Measurements from ENCODE around the gene CPEB4.

Gene CPEB4

DNA sequence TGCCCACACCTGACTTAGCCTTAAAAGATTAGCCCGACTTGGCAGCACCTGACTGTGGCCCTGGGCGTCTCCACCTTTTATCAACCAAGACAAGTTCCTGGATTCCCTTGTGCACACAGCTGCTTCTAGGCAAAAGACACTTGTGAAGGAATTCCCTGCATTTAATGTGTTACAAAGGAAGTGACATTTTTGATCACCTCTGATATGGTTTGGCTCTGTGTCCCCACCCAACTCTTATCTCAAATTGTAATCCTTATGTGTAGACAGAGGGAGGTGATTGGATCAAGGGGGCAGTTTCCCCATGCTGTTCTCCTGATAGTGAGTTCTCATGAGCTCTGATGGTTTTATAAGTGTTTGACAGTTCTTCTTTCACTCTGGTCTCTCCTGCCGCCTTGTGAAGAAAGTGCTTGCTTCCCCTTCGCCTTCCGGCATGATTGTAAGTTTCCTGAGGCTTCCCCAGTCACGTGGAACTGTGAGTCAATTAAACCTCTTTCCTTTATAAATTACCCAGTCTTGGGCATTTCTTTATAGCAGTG is 2.6 kb upstream of the CPEB4 start:
- peak; percentile 82 for DNase-seq

DNA sequence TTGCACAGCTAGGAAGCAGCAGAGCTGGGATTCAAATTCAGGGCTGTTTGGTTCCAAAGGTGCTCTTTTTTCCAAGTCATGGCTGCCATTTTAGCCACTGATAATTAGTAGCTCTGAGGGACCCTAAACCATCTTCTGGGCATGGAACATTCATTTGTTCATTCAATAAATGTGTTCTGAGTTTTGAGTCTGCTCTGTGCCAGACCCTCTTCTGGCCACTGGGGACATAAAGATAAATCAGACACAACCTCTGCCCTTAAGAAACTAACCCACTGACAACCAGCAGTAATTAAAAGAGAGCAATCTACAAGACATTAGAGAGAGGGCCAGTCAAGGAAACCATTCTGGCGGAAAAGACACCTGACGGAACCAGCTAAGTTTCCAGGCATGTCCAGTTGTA is 2.0 kb upstream of the CPEB4 start:
- DNase-seq, result no peak

DNA sequence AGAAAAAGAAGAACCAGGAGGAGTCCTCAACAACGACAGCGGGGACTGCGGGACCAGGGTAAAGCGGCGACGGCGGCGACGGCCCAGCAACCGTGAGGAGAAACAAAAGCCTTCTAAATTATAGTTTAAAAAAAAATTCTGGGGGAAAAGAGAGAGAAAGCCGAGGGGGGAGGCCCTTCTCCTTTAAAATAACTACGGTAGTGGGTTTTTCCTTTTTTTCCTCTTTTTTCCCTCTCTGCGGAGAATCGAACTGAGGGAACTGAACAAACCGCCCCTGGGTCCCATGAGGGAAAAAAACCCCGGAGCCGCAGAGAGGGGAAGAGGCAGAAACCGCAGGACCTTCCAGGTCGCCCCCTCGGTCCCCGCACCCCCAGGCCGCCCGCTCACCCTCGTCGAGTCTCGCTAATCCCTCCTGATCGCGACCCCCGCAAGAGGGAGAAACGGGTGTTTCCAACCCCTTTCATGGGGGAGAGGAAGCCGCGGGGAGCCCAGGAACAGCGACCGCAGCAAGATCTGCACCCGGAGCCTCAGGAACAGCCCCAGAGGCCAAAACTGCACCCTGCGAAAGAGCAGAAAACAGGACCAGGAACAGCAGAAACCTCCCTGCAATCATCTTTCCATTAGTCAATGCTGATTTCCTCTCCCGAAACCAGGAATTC is 453 bp downstream of the CPEB4 start:
- DNase-seq, result peak; percentile 43

DNA sequence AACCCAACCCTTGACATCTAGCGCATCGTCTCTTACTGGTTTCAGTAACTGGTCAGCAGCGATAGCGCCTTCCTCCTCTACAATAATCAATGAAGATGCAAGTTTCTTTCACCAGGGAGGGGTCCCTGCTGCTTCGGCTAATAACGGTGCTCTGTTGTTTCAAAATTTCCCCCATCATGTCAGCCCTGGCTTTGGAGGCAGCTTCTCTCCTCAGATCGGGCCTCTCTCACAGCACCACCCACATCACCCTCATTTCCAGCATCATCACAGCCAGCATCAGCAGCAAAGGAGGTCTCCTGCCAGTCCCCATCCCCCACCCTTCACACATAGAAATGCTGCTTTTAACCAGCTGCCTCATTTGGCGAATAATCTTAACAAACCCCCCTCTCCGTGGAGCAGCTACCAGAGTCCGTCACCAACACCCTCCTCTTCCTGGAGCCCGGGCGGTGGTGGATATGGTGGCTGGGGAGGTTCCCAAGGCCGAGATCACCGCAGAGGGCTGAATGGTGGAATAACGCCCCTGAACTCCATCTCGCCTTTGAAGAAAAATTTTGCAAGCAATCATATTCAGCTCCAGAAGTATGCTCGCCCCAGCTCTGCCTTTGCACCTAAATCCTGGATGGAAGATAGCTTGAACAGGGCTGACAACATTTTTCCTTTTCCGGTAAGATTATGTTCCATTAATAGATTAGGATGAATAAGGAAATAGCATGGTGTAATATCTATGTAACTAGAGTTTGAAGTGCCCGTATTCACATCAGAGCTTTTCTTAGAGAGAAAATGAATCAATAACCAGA is 2.2 kb downstream of the CPEB4 start:
- DNase-seq, result no peak

DNA sequence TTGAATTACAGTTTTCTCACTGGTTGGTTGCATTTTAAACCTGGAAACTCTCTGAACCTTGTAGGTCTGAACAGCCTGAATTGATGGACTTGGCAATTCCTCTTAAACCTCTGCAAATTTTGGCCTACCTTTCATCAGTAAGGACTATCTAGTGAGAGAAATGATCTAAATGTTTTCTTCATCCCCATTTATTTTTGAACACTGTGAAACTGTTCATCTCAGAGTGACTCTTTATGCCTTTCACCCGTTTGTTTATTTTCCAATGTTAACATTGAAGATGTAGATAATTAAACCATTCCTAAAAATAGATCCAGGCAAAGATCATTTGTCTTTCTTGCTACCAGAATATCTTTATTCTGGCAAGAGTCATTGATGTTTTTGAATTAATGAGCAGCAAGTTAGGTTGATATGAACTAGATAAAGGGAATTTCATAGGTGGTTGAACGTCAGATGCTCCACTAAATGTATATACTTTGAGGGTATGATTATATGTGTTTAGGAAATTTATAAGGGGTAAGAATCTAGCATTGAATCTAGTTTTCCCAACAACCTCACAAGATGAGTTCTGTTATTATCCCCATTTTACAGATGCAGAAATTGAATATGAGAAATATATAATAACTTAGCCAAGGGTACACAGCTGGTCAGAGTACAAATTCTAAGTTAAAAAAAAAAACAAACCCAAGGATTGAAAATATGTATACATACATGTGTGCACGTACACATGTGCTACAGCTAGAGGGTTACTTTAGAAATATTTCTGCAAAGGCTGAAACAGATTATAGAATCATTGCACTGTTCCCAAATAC is 3.4 kb downstream of the CPEB4 start:
- no peak for DNase-seq

DNA sequence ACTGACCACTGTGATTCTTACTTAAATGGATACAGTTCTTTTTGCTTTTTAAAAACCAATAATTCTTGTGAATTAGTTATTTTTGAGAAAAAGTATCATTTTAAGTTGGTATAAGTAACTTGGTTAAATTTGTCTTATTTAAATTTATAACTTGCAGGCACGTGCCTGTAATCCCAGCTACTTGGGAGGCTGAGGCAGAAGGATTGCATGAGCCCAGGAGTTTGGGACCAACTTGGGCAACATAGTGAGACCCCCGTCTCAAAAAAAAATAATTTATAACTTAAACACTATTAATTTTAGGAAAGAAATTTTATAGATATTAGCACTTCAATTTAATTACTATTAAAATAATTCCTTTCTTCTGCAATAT is 5.0 kb downstream of the CPEB4 start:
- no peak for DNase-seq

DNA sequence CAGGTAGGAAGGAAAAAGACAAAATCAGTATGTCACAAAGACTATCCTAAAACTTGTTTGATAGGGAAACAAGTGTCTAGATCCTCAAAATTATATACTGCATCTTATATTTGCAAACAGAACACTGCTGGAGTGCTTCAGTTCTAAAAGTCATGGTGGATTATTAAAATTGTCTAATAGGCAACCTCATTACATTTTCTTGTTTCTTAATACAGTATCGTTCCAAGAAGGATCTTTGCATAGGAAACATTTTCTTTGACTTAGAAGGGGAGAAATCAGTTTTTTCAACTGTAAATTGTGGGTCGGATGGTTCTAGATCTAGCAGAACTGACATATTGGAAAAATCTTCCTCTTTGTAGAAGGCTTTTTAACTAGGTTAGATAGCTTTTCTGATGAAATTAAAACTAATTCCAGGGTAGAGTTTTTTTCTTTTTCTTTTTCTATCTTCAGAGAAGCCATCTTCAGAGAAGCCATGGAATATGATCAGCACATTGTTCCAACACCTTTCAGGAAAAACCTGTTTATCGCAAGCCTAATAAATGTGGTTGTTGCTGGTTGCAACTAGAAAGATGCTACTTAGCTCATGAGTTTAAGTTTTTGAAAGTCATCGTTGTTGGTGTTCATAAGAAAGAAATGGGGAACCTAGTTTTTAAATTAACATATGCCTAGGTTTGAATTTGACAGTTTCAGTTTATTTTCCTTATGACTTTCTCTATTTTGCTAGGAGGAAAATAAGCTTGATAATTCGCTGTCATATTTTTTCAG is 7.4 kb downstream of the CPEB4 start:
- peak; percentile 28 for DNase-seq

DNA sequence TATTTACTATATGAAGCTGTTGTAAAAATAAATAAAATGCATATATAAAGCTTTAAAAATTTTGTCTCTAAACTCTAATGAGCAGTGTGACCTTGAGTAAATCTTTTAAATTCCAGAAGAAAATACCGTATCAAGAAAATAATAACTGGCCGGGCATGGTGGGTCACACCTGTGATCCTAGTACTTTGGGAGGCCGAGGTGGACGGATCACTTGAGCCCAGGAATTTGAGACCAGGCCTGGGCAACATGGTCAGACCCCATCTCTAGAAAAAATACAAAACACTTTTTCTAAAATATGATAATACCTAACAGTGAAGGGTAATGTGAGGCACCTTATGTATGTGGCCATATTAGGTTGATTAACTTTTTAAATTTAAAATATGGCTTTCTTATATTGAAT is 8.5 kb downstream of the CPEB4 start:
- no peak for DNase-seq

DNA sequence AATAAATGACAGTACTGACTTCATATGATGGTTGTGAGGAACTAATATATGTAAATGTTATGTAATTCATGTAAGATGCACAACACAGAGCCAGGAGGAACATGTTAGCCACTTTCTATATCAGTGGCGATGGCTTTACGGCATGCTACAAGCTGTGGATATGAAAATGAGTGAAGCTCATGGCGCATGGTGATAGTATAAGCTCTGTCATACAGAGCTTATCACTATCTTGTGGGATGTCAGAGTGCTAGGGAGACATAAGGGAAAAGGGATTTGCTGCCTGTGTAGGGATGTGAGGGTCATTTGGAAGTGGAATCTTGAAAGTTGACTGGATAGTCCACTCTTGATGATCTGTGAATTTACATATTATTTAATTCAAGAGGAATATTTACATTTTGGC is 13.6 kb downstream of the CPEB4 start:
- no peak for DNase-seq

DNA sequence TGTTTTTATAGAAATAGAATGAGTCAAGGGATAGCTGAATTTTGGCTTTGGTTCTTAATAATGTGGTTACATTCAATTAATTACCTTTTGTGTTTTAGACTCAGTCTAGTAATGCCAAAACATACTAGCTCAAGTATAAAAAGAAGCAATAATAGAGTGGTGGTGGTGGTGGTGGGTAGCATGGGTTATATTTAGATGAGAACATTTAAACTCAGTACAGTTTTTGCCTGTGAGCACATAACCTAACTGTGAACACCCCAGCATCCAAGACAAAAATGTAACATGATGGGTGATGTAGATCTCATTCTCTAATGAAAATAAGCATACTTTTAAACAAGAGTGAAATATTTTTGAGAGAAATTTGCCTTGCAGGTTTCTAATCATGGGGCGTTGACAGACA is 14.2 kb downstream of the CPEB4 start:
- DNase-seq, result no peak

DNA sequence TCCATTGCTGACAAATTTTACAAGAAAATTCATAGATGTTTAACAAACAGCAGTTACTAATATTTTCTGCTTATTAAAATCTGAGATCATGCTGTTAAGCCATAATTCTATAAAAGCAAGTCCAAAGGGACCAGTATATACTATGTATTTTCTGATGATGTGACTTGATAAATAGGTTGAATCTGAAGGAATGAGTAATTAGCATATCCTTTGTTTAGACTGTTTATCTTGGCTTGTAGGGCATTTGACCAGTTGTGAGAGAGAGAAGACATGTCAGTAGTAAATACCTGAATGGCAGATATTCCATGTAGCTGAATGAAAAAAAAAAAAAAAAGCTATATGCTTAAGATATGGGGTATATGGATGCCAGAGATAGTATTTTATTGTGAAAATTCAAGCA is 14.6 kb downstream of the CPEB4 start:
- no peak for DNase-seq

DNA sequence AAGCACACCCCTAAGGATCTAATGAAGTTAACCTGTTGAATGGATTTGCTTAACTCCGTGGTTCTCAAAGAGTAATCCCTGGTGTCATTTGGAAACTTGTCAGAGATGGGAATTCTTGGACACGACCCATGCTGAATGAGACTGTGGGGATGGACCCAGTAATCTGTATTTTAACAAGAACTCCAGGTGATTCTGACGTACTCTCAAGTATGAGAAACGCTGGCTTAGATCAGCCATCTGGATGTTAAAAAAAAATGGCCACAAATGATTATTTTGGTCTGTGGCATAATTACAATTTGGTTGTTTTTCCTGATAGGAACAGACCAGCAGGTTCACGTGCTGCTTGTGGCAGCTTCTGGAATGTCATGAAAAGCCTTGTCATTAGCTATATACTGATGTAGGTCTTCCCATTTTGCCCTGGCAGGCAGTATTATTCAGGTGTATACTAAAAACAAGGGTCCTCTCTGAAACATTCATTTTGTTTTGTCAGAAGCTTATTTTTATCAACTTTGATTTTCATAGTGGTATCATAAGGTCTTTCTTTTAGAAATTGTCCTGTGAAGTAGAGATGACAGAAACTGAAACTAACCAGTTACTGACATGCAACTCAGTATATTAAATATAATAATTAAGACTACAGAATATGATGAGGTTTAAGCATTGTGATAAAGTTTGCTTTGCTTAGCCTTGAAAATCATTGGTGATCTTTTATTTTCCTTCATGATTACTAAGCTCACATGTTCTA is 15.4 kb downstream of the CPEB4 start:
- DNase-seq, result no peak

DNA sequence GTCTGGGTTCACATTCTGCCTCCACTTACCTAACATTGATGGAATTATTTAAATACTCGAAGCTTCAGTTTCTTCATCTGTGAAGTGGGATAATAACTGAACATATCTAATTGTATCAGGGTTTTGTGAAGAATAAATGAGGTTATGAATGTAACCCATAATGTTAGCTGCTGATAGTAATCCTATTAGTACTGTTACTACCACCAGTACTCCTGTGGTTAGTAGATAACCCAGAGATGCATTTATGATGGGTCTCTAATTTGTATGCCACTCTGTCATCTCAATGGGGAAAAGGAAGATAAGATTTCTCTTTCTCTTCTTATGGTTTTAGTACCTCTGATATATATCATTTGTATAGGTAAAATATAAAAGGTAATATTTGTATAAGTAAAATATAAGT is 16.0 kb downstream of the CPEB4 start:
- no peak for DNase-seq

DNA sequence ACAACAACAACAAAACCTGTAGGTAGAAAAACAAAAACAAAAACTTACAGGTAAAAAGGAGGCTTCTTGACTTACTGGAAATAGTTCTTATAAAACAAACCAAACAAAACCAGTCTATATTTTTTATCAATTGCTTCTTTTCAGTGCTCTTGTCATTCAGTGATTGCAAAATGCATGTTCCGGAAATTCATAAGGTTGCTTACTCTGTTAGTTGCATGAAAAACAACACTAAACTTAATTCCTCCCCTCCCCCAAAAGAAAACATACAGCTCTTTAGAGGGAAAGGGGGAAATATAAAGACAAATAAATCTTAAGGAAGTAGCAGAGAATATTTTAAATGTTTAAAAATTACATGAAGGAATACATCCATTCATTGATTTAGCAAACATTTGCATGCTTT is 19.1 kb downstream of the CPEB4 start:
- no peak for DNase-seq

DNA sequence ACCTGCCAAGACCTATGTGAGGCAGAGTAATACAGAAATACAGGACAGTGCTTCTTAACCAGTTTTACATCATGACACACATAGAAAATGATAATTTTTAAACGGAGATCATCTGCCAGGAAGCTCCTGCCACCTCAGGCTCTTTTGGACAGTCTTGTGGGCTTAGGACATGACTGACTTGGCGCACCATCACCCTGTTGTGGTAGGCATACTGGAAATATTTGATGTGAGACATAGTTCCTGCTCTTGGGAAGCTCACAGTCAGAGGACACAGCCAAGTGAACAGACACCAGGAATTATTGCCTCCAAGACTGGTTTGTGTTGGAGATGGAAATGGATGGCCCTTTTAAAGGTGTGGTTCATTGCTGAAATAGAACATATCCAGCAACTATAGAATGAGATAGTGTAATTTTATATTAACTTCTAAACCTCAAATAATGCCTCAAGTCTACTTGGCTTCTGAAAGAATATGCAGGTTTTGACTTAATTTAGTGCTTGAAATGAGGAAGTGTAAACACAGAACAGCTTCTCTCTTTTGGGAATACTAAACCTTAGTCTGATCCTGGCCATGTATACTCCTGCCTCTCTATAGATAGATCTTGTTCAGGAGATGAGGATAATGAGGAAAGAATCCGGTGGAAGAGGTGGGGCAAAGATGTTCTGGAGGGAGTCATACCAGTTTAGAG is 19.7 kb downstream of the CPEB4 start:
- DNase-seq, result no peak

DNA sequence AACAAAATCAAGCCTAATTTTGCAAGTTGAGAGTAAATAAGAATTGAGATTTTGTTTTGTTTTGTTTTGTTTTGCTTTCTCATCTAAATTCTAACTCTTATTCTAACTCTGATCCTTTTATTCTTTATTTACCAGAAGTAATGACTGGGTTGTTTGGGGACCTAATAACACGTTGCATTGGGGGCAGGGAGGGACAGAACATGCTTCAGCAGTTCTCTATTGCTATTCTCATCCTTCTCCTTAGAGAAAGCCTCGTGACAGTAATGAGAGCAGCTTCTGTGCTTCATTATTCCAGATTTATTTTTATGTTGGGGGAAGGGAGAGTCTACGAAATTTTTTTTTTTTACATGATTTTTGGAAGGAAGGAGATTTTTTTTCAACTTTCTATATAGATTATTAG is 21.1 kb downstream of the CPEB4 start:
- no peak for DNase-seq

DNA sequence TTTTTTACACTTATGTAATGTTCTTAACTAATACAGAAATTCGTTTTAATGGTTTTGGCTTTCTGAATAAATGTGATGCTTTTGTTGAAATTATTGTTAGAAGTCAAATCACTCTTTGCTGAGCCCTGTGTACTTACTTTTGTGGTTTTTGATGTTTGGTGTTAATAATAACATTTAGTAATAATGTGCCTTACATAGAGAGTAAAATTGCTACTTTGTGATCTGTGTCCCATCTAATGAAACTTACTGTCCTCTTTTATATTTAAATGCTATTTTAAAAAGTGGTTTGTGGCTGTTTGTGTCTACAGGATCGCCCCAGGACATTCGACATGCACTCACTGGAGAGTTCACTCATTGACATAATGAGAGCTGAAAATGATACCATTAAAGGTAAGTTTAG is 22.1 kb downstream of the CPEB4 start:
- DNase-seq, result no peak

DNA sequence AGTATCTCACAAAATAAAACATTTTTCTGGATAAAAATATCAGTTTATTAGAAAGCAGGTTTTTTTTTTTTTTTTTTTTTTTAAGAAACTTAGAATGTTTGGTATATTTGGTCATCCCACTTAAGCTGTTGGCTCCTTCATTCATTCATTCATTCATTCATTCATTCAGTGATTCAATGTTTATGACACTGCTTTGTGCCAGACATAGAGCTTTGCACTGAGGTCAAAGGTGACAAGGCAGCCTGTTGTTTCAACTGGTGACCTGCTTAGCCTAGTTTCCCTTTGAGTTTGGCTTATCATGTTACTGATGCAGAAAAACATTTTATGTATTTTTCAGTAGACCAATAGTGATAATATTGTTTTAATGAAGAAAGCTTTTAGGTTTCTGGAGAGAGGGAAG is 23.5 kb downstream of the CPEB4 start:
- no peak for DNase-seq

DNA sequence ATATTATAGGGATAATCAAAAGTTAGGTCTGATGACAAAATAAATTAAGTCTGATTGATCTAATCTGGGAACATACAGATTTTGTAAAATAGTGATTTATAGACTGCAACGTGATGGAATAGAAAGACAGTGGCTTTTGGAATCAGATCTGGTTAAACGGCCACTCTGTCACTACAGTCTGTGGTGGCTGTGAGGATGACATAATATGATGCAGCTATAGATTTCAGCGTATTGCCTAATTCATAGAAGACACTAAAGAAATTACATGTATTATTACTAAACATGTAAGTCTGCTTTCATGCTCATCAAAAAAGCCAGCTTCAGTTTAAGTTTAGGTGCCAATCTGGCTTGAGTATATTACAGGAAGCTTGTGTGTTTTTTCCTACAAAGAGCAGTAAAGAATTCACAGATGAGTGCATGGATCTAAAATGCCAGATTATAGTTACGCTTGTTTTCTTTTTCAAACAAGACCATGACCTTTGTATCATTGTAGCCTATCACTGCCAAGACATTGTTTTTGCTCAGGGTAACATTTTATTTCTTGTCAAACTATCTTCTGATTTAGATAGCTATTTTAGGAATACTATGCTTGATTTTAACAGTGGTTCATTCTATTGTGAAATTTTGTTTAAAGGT is 25.7 kb downstream of the CPEB4 start:
- DNase-seq, result peak; percentile 62

DNA sequence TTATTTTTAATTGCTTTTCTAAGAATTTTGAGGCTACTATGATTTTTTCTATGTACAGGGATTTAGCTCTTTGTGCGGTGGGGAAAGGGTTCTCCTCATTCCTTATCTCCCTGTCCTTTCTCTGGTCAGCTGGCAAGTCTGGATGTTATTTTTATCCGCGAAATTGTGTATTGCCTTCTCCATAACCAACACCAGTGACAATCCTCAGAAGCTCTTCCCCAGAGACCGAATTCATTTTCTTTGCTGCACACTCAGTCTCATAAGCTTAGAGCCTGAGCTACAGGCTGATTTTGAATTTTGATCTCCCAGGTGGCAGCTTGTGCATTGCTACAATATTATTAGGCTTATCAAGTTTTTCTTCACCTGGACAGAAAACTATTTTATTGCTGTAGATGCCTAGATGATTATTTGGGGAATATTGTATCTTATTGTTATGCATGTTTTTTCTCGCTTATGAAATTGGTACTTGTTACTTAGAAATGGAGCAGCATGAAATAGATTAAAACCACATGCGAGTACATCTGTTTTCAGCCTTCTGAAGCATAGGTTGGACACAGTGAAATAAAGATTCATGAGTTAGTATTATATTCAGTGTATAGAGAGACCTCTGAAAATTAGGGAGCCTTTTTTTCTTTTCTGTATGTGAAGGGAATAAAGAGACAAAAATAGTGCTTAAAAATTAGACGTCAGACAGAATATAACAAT is 27.3 kb downstream of the CPEB4 start:
- DNase-seq, result no peak
